GM03348 (cell line): Measurements from ENCODE around the gene HYAL1.
"Not testable (repeated sequence)": the region's sequence is repeated elsewhere in the genome, so short reads cannot be mapped to it uniquely, and the experiment has no call there.

Experiments
- DNase-seq: peaks from one replicate; pipeline ENCODE4 v3.0.0; 2012; ENCODE audit warnings: low spot score

HYAL1 gene

DNA sequence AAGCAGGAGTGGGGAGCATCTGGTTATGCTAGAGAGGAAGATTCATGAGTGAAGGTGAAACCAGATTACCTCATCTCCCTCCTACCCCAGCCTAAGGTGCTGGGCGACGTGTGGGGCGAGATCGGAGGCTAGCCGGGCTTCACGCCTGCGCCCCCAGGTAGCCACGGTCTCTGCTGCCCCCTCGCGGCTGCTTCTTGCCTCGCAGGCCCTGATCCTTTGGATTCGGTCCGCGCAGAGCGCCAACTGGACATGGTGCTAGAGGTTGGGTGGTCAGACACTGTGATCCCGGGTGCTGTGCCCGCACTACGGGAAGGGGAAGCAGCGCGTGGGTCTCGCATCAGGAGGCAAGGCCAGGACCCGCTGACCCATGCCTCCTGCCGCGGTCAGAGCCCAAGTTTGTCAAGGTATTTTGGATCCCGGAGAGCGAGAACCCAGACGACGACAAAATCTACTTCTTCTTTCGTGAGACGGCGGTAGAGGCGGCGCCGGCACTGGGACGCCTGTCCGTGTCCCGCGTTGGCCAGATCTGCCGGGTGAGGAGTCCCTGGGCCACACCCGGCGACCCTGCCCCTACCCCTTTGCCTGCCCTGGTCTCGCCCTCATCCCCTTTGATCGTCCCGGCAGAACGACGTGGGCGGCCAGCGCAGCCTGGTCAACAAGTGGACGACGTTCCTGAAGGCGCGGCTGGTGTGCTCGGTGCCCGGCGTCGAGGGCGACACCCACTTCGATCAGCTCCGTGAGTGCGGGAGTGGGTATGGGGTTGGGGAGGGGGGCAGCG is 30.3 kb downstream of the HYAL1 start:
- DNase-seq, result peak; percentile 94

DNA sequence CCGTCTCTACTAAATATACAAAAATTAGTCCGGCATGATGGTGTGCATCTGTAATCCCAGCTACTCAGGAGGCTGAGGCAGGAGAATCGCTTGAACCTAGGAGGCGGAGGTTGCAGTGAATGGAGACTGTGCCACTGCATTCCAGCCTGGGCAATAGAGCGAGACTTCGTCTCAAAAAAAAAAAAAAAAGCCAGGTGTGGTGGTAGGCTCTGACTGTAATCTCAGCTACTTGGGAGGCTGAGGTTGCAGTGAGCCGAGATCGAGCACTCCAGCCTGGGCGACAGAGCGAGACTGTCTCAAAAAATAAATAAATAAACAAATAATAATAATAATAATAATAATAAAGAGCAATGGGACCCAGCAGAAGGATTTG is 30.9 kb downstream of the HYAL1 start:
- DNase-seq, result not testable (repeated sequence)

DNA sequence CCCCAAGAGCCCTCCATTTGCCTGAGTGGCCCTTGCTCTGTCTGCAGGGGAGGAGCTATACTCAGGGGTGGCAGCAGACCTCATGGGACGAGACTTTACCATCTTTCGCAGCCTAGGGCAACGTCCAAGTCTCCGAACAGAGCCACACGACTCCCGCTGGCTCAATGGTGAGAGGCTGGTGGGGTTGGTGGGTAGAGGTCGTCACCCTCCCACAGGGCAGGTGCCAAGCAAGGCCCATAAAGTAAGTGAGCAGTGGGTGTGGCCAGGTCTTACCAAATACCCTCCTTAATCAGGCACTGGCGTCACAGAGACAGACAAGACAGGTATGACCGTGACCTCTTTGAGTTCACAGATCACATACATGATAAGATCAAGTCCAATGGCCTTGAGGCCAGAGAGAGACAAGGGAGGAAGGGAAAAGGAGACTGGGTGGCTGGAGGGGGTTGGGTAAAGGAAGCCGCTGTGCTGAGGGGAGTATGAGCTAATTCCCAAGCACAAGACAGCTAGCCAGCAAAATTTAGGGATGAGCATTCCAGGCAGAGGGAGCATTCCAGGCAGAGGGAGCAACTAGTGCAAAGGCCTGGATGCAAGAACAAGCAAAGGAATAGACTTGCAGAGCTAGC is 31.9 kb downstream of the HYAL1 start:
- no peak for DNase-seq

DNA sequence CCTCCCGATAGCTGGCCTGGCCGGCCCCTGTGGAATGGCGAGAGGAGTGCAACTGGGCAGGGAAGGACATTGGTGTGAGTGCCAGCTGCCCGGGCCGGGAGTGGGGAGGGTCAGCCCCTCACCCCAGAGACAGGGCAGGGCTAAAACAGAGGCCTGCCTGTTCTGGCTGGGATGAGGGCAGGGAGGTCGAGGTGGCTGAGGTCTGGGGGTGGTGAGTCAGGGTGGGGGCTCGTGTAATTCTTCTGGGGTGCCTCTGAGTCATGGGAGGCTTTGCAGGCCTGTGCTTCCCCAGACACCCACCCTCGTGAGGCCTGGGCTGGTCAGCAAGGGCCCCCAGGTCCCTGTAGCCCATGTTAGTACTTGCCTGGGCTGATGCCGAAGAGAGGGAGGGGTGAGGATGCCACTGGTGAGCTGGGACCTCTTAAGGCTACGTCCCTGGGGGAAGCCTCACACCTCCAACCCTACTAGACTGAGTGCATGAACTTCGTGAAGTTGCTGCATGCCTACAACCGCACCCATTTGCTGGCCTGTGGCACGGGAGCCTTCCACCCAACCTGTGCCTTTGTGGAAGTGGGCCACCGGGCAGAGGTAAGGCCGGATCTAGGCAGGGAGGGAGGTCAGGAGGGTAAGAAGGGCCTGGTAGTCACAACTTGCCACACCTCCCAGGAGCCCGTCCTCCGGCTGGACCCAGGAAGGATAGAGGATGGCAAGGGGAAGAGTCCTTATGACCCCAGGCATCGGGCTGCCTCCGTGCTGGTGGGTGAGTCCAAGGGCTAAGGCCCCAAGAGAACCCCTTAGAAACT is 32.8 kb downstream of the HYAL1 start:
- no peak for DNase-seq

DNA sequence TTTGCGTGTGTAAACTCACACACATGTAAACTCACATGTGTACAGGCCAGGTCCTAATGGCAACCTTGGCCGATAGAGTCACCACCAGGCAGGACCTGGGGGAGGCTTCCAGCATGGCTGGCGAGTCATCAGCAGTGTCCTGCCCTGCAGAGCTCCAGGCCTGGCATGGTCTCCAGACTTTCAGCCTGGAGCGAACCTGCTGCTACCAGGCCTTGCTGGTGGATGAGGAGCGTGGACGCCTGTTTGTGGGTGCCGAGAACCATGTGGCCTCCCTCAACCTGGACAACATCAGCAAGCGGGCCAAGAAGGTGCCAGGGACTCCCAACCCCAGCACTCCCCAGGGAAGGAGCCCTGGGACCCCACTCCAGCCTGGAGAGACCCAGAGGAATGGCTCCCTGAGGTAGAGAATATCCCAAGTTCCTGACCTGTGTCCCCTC is 33.4 kb downstream of the HYAL1 start:
- DNase-seq, result peak; percentile 70

DNA sequence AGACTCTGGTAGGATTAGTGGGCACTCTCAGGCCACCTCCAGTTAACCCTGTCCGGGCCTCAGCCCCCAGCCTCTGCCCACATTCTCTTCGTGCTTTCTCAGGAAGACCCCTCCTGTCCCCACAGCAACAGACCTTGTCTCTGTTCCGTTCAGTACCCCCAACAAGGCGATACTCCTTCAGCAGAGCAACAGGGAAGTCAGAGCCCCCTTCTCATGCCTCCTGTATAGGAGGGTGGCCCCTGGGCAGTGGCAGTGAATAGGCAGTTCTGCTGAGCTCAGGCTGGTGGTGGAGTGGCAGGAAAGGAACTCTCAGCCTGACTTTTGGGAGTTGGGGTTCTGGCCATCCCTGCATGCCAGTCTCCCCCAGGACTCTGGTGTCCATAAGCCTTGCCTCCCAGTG is 33.9 kb downstream of the HYAL1 start:
- no peak for DNase-seq

DNA sequence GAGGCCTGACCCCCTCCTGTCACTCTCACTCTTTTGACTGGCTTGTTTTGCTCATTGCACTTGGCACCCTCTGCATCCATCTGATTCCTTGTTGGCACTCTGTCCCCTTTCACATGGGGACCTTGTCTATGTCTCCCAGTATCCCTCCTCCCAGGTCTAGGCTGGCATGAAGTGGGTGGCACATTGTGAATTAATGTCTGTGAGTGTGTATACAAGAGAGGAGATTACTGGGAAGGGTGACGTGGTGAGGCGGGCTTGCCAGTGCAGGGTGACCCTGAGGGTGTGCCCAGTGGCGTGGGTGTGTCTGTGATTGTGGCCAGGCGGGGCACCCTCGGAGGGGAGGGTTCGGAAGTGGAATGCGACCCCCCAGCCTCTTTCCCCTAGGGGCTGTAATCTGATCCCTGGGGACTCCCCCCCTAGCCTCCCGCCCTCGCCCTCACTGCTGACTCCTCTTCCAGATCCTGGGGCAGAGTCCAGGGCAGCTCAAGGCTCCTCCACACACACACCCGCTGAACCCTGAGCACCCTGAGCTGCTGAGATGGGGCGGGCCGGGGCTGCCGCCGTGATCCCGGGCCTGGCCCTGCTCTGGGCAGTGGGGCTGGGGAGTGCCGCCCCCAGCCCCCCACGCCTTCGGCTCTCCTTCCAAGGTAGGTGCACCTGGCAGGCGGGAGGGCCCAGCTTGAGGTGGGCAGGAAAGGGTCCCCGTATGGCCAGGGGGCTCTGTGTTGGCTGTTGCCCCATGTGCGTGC is 34.5 kb downstream of the HYAL1 start, which contains the start of gene SEMA3B:
Gene SEMA3B, plus strand, starts transcription at position 445 of the 749 bp plus-strand sequence. Its CDS starts 94 bp downstream, at position 539.
- peak; percentile 79 for DNase-seq

DNA sequence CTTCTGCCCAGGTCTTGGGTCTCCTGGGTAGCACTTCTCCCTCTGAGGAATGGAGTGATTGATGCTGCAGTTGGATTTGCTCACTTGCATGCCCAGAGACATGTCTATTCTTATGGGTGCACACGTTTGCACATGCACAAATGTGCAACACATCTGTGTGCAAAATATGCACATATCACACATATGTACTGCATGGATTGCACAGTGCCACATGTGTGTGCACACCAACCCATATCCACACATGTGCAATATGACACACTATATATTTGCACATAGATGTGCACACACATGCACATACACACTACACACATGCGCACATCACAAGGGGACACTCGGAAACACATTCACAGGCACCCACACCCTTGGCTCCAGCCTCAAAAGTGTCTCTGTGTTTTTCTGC is 35.1 kb downstream of the HYAL1 start:
- no peak for DNase-seq

DNA sequence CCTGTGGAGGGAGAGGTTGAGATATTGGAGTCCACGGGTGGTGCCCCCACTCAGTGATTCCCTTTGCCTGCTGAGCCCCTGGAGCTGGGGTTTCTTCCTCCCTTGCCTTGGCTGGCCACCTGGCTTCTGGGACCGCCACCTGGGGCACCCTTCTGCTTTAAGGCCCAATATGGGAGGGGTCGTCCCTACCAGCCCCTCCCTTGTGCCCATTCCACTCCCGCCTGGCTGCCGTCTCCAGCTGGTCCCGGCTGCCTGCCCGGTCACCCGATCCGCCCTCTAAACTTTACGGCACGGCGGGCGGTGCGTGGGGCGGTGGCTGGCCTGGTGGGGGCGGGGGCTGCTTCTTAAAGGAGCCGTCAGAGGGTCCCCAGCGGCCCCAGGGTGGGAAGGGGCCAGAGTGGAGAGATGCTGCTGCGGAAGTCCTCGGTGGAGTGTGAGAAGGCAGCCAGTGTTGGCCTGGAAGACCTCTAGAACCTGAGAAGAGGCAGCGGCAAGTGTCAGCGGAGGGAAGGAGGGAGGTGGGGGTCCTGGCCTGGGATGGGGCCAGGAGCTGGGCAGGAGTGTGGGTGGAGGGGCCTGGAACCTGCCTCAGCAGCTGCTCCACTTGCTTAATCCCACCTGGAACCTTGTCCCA is 36.0 kb downstream of the HYAL1 start:
- DNase-seq, result peak; percentile 79

DNA sequence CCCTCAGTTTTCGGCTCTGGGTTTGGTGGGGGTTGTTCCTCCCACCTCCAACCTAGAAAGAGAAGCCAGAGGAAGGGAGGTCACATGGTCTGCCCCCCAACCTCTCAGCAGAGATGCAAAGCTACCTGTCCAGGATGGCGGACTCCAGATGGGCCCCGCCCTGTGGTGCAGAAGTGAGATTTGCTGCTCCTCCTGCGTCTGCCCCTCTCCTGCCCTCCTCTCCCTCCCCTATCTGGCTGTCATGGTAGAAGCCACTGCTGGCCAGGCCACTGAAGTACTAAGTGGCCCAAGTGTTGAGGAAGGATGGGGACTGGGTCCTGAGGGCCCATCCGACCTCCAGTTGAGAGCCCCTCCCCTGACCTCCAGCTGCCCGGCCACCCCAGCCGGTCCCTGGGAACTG is 36.5 kb downstream of the HYAL1 start:
- DNase-seq, result no peak

DNA sequence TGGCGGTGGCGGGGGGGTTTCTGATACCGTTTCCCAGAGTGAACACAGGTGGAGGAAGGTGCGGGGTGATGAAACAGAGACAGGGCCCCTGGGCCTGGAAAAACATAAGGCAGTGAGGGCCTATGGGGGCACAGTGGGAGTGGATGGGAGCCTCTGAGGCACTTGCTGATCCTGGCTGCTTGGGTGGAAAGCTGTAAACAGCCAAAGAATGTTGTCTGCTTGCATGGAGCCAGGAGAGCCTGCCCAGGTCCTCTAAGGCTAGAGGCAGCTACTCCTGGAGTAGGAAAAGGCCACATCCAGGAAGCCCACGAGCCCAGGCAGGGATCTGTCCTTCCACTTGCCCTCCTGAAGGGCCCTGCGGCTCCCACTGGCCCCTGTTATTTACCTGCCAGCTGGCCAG is 37.4 kb downstream of the HYAL1 start:
- DNase-seq, result no peak

DNA sequence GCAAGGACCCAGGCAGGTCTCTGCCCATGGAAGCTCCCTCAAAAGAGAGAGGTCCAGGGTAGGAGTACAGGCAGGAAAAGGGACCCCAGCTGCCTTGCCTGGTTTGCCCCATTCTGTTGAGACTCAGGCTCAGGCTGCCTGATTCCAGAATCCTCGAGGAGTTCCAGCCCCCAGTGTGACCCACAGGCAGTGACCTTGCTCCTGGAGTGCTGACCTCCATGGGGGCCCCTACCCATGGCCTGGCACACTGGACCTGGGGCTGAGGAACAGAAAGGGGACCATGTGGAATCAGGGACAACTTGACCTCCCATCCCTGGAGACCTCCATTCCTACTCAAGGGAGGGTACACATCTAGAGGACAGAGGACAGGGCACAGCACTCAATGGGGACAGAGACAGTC is 37.8 kb downstream of the HYAL1 start:
- DNase-seq, result no peak

DNA sequence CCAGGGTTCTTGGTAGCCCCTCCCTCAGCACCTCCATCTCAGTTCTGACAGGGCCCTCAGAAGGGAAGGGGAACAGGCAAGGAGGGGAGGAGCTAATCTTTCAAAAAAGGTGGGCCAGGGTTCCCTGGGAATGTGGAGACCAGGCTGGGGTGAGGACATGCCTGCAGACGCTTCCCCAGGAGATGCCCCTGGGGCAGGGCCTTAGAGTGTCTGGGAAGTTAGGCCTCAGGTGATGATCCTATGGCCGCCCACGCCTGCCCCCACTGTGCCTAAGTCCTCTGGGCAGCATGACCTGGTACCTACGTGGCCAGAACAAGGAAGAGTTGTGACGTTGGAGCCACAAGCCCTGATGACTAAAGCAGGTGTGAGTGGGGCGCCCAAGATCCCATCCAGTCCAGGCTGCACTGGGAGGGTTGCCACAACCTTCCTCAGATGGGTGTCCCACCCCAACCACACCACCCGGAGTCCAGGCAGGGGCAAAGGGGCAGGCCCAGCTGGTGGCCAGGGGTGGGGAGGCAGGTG is 38.3 kb downstream of the HYAL1 start:
- DNase-seq, result no peak

DNA sequence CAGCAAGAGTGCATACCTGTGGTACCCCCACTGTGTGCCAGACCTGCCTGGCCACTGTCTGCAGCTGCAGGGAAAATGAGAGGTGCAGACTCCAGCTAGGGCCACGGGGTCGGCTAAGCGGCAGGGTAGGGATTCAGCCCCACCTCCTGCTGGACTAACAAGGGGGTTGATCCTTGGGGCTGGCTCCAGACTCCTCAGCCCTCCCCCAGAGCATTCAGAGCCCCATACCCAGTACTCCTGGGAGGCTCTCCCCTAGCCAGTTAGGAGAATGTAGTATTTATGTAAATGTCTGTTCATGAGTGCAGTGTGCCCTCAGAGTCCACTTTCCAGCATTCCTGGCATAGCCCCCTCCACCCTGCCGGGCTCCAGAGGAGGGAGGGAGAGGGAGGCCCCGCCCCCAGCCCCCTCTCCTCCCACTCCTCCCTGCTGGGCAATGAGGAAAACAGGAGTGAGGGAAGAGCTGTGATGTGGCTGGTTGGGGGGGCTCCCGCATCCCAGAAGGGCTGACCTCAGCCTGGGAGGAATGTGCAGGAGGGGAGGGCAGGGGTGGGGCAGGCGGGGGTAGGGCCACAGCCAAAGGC is 38.9 kb downstream of the HYAL1 start:
- peak; percentile 94 for DNase-seq

DNA sequence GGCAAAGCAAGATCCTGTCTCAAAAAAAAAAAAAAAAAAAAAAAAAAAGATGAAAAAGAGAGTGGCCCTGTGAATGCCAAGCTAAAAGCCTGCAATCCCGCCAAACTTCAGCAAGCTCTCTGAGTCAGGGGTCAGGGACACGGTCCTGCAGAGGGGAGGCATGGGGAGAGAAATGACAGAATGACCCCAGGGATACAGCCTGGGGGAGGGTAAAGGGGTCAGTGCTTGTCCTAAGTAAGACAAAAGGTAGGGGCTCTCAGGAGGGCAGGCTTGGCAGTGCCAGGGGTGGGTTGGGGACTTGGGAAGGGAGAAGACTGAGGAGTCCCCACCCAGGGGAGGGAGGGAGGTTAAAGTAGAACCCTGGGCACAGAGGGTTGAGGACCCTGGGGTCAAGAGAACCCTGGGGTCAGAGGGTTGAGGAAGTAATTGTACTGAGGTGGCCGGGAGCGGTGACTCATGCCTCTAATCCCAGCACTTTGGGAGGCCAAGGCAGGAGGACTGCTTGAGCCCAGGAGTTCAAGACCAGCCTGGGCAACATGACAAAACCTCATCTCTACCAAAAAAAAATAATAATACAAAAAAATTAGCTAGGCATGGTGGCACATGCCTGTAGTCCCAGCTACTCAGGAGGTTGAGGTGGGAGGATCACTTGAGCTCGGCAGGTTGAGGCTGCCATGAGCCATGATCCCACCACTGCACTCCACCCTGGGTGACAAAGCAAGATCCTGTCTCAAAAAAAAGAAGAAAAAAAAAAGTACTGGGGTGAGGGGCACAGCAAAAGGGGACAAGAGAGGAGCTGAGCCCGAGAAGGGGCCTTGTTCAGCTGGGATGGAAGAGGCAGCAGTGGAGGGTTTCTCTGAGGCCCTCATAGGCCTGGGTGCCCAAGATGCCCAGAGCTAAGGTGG is 39.6 kb downstream of the HYAL1 start:
- DNase-seq, result no peak

DNA sequence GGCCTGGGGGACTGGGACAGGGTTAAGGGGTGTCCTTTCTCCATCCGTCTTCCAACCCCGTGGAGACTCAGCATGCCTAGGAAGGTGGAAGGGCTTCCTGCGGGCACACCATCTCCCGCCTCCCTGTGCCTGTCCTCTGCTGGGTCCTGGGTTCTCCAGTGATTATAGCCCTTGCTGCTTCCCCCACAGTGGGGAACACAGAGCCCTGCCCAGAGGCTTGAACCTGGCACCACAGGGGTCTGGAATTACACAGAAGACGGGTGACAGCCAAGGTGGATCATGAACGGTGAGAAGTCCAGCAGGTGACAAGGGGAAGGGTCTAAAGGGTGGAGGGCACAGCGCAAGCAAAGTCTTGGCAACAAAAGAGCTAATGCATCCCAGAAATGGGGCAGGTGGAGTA is 40.6 kb downstream of the HYAL1 start:
- DNase-seq, result no peak

DNA sequence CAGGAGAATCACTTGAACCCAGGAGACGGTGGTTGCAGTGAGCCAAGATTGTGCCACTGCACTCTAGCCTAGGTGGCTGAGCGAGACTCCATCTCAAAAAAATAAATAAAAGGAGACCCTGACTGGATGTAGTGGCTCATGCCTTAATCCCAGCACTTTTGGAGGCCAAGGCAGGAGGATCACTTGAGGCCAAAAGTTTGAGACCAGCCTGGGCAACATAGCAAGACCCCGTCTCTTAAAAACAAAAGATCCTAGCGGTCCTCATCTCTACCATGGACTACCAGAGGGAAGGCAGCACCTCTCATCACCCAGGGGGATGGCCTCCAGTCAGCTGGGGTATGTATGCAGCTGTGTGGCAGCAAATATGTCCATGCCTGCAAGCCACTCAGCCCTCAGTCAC is 41.2 kb downstream of the HYAL1 start:
- not testable (repeated sequence) for DNase-seq

DNA sequence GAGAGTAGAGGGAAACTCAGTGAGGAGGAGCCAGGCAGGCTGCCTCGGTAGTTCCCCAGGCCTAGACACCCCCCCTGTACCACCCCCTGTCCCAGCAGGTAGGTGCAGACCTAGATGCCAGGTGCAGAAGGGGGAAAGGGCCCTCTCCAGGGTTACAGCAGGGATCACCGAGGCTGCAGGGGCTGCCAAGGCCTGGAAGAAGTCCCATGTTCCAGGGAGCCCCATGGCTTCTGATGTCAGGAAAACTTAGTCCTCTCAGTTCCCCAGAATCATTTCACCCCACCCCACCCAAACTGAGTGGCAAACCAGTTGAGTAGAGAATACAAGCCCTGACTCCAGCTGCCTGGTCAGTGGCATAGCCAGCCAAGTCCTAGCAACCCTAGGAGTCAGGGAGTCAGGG is 41.9 kb downstream of the HYAL1 start:
- DNase-seq, result no peak

DNA sequence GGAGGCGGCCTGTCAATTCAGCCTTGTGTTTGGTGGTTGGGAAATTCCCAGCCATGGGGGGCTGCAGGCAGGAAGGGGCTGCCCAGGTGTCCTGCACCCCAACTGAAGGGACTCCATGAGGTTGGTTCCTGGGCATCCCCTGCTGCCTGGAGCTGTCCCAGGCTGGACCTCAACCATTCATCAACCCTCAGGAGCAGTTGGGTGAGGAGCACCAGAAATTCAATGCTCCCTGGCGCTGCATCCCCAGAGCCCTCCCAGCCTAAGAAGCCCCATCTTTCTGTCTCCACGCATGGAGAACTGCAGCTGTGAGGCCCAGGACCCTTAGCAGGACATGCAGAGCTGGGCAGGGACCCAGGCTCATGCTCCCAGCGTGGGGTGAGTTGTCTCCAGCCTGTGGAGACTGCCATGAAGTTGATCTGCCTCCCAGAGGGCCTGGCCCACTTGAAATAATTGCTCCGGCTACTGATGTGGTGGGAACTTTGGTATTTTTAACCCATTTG is 42.4 kb downstream of the HYAL1 start:
- DNase-seq, result no peak
